Endothelial cell of umbilical vein (primary cell): ENCODE results near the gene MCM6. TPM values are rescaled to one million over a fixed set of nuclear protein-coding genes. Genes with fewer than 3 reads are reported as not detected.

Experiments
- BruUV-seq: library from RNA; stranded (reverse); fragments of 400-500 nt; replicated peaks from 2 replicates; lab custom pipeline; 2021; lab: Mats Ljungman, UMichigan
- CTCF ChIA-PET: fragments of 300-600, 350-600 bp; sonication (Branson Sonifier 250); formaldehyde crosslinking; loops from one replicate; lab custom pipeline; 2021; ENCODE audit warnings: antibody characterized with exemption, inconsistent platforms; lab: Charles Lee
- POLR2A ChIA-PET: fragments of 300-600, 350-600 bp; sonication (Branson Sonifier 250); formaldehyde crosslinking; loops from one replicate; lab custom pipeline; 2021; ENCODE audit warnings: antibody characterized with exemption, inconsistent platforms; lab: Charles Lee
- DNase-seq: peaks from one replicate; pipeline ENCODE4 v3.0.0-alpha.2; 2011; ENCODE audit warnings: low read depth, low spot score
- FAIRE-seq: peaks from 2 replicates; lab custom pipeline; 2011; peaks lifted over from hg19 to GRCh38; lab: Jason Lieb, UNC
- H2AFZ ChIP-seq: 2 replicates; pipeline ENCODE4 v1.6.0; 2012; ENCODE audit warnings: low read depth, low read length, control low read depth, inconsistent platforms
- H3K27ac ChIP-seq: 2 replicates; pipeline ENCODE4 v1.5.1; 2011; ENCODE audit warnings: low read depth, mild to moderate bottlenecking, control low read depth, low read length, moderate library complexity; ENCODE audit not compliant: insufficient read depth
- H3K27me3 ChIP-seq, 2 experiments: 2 replicates each; pipeline versions ENCODE4 v1.6.0 to v1.6.1; 2011; ENCODE audit warnings: low read length in 2 of 2, mixed read lengths in 1 of 2; ENCODE audit not compliant: control insufficient read depth in 2 of 2, insufficient read depth in 2 of 2
- H3K36me3 ChIP-seq, 2 experiments: 2 replicates in 1 of 2; 3 replicates in 1 of 2; pipeline ENCODE4 v1.5.1; 2011; ENCODE audit warnings: low read length in 2 of 2, mild to moderate bottlenecking in 1 of 2, moderate library complexity in 1 of 2; ENCODE audit not compliant: control insufficient read depth in 2 of 2, insufficient read depth in 2 of 2; ENCODE audit errors: extremely low read depth in 1 of 2
- H3K4me1 ChIP-seq: 3 replicates; pipeline ENCODE4 v1.5.1; 2011; ENCODE audit warnings: mild to moderate bottlenecking, low read length; ENCODE audit not compliant: control insufficient read depth, insufficient read depth; ENCODE audit errors: extremely low read depth
- H3K4me2 ChIP-seq: 2 replicates; pipeline ENCODE4 v1.6.1; 2011; ENCODE audit warnings: low read length, control low read depth, mixed read lengths; ENCODE audit not compliant: insufficient read depth
- H3K4me3 ChIP-seq, 3 experiments: fragments of 200-600 bp in 1 of 3; sonication (generic), shearing (Covaris generic) in 1 of 3; replicated peaks in 1 of 3; 2 replicates each; pipeline ENCODE4 v1.5.1; 2011 to 2016; ENCODE audit warnings: control low read depth in 3 of 3, low read length in 3 of 3, mild to moderate bottlenecking in 2 of 3, inconsistent platforms in 1 of 3, low read depth in 1 of 3, moderate library complexity in 1 of 3; ENCODE audit not compliant: insufficient read depth in 1 of 3
- H3K79me2 ChIP-seq: 2 replicates; pipeline ENCODE4 v1.6.0; 2012; ENCODE audit warnings: low read length, inconsistent platforms; ENCODE audit not compliant: control insufficient read depth, insufficient read depth
- H3K9ac ChIP-seq: replicated peaks from 2 replicates; pipeline ENCODE3; 2011; ENCODE audit warnings: low read length, control low read depth; ENCODE audit not compliant: insufficient read depth; ENCODE audit errors: extremely low read depth
- H3K9me1 ChIP-seq: replicated peaks from 3 replicates; pipeline ENCODE4 v1.6.0; 2011; ENCODE audit warnings: mild to moderate bottlenecking, low read length; ENCODE audit not compliant: control insufficient read depth, insufficient read depth; ENCODE audit errors: extremely low read depth
- H3K9me3 ChIP-seq: replicated peaks from 2 replicates; pipeline ENCODE4 v1.5.1; 2012; ENCODE audit warnings: low read length, inconsistent platforms; ENCODE audit not compliant: control insufficient read depth, insufficient read depth
- H4K20me1 ChIP-seq: replicated peaks from 2 replicates; pipeline ENCODE3; 2011; ENCODE audit warnings: mild to moderate bottlenecking, low read length; ENCODE audit not compliant: control insufficient read depth, insufficient read depth; ENCODE audit errors: extremely low read depth
- EZH2 ChIP-seq: IDR thresholded peaks from 2 replicates; pipeline ENCODE4 v1.6.1; 2012; ENCODE audit warnings: borderline replicate concordance, low read depth, mild to moderate bottlenecking, moderate library complexity, low read length, inconsistent platforms; ENCODE audit not compliant: severe bottlenecking
- FOS ChIP-seq: IDR thresholded peaks from 2 replicates; pipeline ENCODE4 v1.6.1; 2011; ENCODE audit warnings: mild to moderate bottlenecking, low read length, moderate library complexity, borderline replicate concordance; ENCODE audit not compliant: insufficient read depth
- GATA2 ChIP-seq: IDR thresholded peaks from 2 replicates; pipeline ENCODE4 v1.7.0; 2011; ENCODE audit warnings: low read depth, mild to moderate bottlenecking, moderate library complexity, mixed read lengths, low read length; ENCODE audit not compliant: insufficient read length, insufficient read depth
- JUN ChIP-seq: IDR thresholded peaks from 2 replicates; pipeline ENCODE4 v1.6.1; 2011; ENCODE audit warnings: borderline replicate concordance, low read depth; ENCODE audit not compliant: insufficient read length, insufficient read depth
- MYC ChIP-seq: IDR thresholded peaks from one replicate; pipeline ENCODE4 v1.6.1; 2011; ENCODE audit warnings: mild to moderate bottlenecking, low read depth, low read length
- POLR2A ChIP-seq: IDR thresholded peaks from 2 replicates; pipeline ENCODE4 v1.6.1; 2012; ENCODE audit warnings: low read depth, mild to moderate bottlenecking, control low read depth, low read length
- POLR2AphosphoS5 ChIP-seq: IDR thresholded peaks from 2 replicates; pipeline ENCODE4 v1.6.1; 2012; ENCODE audit warnings: low read depth, mild to moderate bottlenecking, control low read depth, low read length, moderate library complexity; ENCODE audit not compliant: insufficient read depth
- dilution Hi-C: fragments of 300-500 bp; cut with MboI; formaldehyde crosslinking; loops from one replicate; pipeline ENCODE4 v1.15.0; 2019; ENCODE audit warnings: low sequenced_read_pairs; ENCODE audit not compliant: extremely low pct_ligation_motif_present
- intact Hi-C: fragments of 100-400 bp; cut with micrococcal nuclease; formaldehyde crosslinking; loops from one replicate; pipeline ENCODE4 v1.10.0; 2022
- polyA plus RNA-seq, 4 experiments: library from polyadenylated mRNA; depleted of rRNA in 3 of 4; stranded (reverse) in 3 of 4; unstranded in 1 of 4; fragments of >200 nt; gene quantifications; 2 replicates each; pipeline versions ENCODE4 v1.2.1 to v1.2.3, GENCODE V29; 2011 to 2012; ENCODE audit warnings: missing spikeins in 1 of 4
- total RNA-seq: library from RNA; stranded (reverse); gene quantifications from 2 replicates; pipeline ENCODE4 v1.2.3, GENCODE V29; 2021
- TF ChIP-seq, protein P1 (sequence below): IDR thresholded peaks from 2 replicates; pipeline ENCODE4 v1.6.1; 2011; ENCODE audit not compliant: insufficient read depth, insufficient read length
- TF ChIP-seq, protein P2 (sequence below), 2 donors: IDR thresholded peaks; 1 replicate in 1 of 2; 2 replicates in 1 of 2; pipeline ENCODE4 v1.5.1; 2011; ENCODE audit warnings: low read length in 2 of 2, mild to moderate bottlenecking in 2 of 2, moderate library complexity in 2 of 2, control low read depth in 1 of 2, inconsistent platforms in 1 of 2, low read depth in 1 of 2; ENCODE audit not compliant: insufficient read depth in 1 of 2; ENCODE audit errors: extremely low read depth in 1 of 2

MCM6 gene
- total and polyA plus RNA-seq, 2 donors (not counting 3 experiments of a cell fraction or from before 2014, with no cell fraction given): 20.6 to 52.6 TPM

DNA sequence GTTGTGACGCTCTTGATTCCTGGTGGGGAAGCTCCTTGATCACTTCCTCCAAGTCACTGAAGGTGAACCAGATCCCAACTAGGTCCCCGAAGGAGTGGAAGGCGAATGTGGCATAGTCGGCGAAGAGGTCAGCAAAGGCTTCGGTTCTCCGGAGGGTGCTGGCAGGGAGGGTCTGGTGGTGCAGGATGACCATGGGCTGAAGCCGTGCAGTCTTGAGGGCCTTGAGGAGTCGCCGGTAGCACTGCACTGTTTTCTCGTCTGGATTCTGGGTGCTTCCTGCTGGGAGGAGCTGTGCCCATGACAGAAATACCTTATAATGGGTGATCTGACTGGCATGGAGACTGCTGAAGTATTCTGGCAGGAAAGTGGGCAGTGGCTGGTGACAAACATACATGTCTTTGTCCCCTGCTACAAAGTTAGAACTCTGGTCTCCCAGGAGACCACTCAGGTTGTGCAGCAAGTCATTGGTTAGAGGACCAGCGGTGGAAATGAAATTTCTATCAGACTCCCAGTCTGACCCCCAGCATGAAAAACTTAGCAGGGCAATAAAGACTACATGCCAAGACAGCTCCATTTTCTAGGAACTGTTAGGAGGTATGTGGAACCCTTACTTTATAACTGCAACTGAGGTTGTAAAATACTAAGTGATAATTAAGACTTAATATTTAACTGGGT lies 39.5 kb downstream of the MCM6 start, which contains the start of gene LCT:
TSS of gene LCT (minus strand) at position 589 of the 675 bp plus-strand sequence. CDS start at position 574, 15 bp downstream.
- no peak within 1 kb of the TSS for H3K9ac ChIP-seq
- H2AFZ ChIP-seq: no peak within 1 kb of the TSS
- dilution Hi-C loops (no loop called here), intact Hi-C loops (no loop called here)
- no peaks in the 10 kb centered on the region for H3K9me1 ChIP-seq
- H3K27me3 ChIP-seq: no peaks in the 10 kb centered on the region
- TF ChIP-seq JUN (no peak), EZH2 (no peak), FOS (no peak), POLR2AphosphoS5 (no peak), MYC (no peak), POLR2A (no peak), GATA2 (no peak)
- TF ChIP-seq, protein P1, sequence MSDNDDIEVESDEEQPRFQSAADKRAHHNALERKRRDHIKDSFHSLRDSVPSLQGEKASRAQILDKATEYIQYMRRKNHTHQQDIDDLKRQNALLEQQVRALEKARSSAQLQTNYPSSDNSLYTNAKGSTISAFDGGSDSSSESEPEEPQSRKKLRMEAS: no peak
- TF ChIP-seq, protein P2, sequence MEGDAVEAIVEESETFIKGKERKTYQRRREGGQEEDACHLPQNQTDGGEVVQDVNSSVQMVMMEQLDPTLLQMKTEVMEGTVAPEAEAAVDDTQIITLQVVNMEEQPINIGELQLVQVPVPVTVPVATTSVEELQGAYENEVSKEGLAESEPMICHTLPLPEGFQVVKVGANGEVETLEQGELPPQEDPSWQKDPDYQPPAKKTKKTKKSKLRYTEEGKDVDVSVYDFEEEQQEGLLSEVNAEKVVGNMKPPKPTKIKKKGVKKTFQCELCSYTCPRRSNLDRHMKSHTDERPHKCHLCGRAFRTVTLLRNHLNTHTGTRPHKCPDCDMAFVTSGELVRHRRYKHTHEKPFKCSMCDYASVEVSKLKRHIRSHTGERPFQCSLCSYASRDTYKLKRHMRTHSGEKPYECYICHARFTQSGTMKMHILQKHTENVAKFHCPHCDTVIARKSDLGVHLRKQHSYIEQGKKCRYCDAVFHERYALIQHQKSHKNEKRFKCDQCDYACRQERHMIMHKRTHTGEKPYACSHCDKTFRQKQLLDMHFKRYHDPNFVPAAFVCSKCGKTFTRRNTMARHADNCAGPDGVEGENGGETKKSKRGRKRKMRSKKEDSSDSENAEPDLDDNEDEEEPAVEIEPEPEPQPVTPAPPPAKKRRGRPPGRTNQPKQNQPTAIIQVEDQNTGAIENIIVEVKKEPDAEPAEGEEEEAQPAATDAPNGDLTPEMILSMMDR (IDR thresholded peaks at IDR 0.05; ENCODE audit: extremely low read depth in 1 of 2, insufficient read depth in 1 of 2, low read depth in 1 of 2, low read length in 2 of 2): no peak
- ChIA-PET CTCF (no interaction called here), POLR2A (no interaction called here)
- no peak for DNase-seq
- H3K4me3 ChIP-seq: no peak within 1 kb of the TSS
- no peak for FAIRE-seq
- no TSS peak for BruUV-seq
- no peaks in the 10 kb centered on the region for H3K79me2 ChIP-seq
- no peak within 1 kb of the TSS for H3K4me2 ChIP-seq
- no peaks in the 10 kb centered on the region for H3K9me3 ChIP-seq
- peaks cover 8% of the 10 kb centered on the region for H3K4me1 ChIP-seq
- no peaks in the 10 kb centered on the region for H3K36me3 ChIP-seq
- H4K20me1 ChIP-seq: no peaks in the 10 kb centered on the region
- H3K27ac ChIP-seq: no peak within 1 kb of the TSS
